ENCODE measurements around the gene KRTAP12-2.

DNA sequence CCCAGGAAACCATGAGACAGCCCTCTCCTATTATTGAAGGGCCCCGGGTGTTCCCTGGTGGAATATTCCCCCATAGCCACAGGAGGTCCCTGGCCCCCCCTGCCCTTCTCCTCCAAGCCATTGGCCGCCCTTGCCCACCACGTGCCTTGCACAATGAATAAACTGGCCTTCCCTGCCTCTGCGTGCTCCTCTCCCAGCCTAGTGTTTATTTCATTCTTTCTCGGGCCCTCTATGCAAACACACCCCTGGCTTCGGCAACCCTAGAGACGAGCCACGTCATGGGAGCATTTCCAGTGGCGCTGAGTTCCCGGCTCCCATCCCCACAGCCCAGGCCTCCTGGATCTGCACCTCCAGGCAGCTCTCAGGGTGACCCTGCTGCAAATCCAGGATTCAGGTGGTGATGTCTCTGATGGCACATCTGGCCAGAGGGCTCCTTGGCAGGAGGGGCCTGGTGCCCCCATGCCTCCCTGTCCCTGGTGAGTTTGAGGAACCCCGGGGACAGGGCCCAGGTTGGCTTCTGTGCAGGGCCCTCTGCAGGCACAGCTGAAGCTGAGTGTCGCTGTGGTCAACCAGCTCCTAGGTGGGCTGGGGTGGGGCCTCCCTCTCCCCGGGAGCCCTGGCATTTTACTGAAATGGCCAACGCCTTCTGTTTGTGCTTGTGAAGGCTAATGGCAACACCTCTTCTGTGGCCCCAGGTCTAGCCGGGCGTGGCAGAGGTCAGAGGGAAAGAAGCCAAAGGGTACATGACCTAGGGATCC is 36.4 kb upstream of the KRTAP12-2 start:
- TF ChIP-seq, protein P1, sequence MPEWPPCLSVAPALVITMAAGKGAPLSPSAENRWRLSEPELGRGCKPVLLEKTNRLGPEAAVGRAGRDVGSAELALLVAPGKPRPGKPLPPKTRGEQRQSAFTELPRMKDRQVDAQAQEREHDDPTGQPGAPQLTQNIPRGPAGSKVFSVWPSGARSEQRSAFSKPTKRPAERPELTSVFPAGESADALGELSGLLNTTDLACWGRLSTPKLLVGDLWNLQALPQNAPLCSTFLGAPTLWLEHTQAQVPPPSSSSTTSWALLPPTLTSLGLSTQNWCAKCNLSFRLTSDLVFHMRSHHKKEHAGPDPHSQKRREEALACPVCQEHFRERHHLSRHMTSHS (tag by site-specific recombination; IDR thresholded peaks at IDR 0.05) = no peak
- TF ChIP-seq, protein P2, sequence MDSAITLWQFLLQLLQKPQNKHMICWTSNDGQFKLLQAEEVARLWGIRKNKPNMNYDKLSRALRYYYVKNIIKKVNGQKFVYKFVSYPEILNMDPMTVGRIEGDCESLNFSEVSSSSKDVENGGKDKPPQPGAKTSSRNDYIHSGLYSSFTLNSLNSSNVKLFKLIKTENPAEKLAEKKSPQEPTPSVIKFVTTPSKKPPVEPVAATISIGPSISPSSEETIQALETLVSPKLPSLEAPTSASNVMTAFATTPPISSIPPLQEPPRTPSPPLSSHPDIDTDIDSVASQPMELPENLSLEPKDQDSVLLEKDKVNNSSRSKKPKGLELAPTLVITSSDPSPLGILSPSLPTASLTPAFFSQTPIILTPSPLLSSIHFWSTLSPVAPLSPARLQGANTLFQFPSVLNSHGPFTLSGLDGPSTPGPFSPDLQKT (IDR thresholded peaks at IDR 0.05; ENCODE audit: borderline replicate concordance, low read depth, low read length) = no peak
- TF ChIP-seq, protein P3, sequence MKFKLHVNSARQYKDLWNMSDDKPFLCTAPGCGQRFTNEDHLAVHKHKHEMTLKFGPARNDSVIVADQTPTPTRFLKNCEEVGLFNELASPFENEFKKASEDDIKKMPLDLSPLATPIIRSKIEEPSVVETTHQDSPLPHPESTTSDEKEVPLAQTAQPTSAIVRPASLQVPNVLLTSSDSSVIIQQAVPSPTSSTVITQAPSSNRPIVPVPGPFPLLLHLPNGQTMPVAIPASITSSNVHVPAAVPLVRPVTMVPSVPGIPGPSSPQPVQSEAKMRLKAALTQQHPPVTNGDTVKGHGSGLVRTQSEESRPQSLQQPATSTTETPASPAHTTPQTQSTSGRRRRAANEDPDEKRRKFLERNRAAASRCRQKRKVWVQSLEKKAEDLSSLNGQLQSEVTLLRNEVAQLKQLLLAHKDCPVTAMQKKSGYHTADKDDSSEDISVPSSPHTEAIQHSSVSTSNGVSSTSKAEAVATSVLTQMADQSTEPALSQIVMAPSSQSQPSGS (tag by site-specific recombination; IDR thresholded peaks at IDR 0.05; ENCODE audit: low read depth) = no peak
- TF ChIP-seq GFI1B (tag by site-specific recombination; IDR thresholded peaks at IDR 0.05) = no peak
- no peak for TF ChIP-seq ZNF24 (tag by site-specific recombination; IDR thresholded peaks at IDR 0.05)
- TF ChIP-seq, protein P4, sequence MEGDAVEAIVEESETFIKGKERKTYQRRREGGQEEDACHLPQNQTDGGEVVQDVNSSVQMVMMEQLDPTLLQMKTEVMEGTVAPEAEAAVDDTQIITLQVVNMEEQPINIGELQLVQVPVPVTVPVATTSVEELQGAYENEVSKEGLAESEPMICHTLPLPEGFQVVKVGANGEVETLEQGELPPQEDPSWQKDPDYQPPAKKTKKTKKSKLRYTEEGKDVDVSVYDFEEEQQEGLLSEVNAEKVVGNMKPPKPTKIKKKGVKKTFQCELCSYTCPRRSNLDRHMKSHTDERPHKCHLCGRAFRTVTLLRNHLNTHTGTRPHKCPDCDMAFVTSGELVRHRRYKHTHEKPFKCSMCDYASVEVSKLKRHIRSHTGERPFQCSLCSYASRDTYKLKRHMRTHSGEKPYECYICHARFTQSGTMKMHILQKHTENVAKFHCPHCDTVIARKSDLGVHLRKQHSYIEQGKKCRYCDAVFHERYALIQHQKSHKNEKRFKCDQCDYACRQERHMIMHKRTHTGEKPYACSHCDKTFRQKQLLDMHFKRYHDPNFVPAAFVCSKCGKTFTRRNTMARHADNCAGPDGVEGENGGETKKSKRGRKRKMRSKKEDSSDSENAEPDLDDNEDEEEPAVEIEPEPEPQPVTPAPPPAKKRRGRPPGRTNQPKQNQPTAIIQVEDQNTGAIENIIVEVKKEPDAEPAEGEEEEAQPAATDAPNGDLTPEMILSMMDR (tag by site-specific recombination; IDR thresholded peaks at IDR 0.05) = no peak
- no peak for TF ChIP-seq EGR2 (tag by site-specific recombination; IDR thresholded peaks at IDR 0.05; ENCODE audit: low read depth)
- TF ChIP-seq, protein P5, sequence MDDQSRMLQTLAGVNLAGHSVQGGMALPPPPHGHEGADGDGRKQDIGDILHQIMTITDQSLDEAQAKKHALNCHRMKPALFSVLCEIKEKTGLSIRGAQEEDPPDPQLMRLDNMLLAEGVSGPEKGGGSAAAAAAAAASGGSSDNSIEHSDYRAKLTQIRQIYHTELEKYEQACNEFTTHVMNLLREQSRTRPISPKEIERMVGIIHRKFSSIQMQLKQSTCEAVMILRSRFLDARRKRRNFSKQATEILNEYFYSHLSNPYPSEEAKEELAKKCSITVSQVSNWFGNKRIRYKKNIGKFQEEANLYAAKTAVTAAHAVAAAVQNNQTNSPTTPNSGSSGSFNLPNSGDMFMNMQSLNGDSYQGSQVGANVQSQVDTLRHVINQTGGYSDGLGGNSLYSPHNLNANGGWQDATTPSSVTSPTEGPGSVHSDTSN (CRISPR knock-in tag; IDR thresholded peaks at IDR 0.05) = no peak
- TF ChIP-seq ZNF76 (tag by site-specific recombination; IDR thresholded peaks at IDR 0.05; ENCODE audit: borderline replicate concordance, low read depth) = no peak
- no peak for TF ChIP-seq ZNF23 (tag by site-specific recombination; IDR thresholded peaks at IDR 0.05; ENCODE audit: borderline replicate concordance)
- no peak for TF ChIP-seq ZNF140 (tag by site-specific recombination; IDR thresholded peaks at IDR 0.05)
- TF ChIP-seq, protein P6, sequence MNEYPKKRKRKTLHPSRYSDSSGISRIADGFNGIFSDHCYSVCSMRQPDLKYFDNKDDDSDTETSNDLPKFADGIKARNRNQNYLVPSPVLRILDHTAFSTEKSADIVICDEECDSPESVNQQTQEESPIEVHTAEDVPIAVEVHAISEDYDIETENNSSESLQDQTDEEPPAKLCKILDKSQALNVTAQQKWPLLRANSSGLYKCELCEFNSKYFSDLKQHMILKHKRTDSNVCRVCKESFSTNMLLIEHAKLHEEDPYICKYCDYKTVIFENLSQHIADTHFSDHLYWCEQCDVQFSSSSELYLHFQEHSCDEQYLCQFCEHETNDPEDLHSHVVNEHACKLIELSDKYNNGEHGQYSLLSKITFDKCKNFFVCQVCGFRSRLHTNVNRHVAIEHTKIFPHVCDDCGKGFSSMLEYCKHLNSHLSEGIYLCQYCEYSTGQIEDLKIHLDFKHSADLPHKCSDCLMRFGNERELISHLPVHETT (tag by site-specific recombination; IDR thresholded peaks at IDR 0.05) = no peak
- TF ChIP-seq, protein P7, sequence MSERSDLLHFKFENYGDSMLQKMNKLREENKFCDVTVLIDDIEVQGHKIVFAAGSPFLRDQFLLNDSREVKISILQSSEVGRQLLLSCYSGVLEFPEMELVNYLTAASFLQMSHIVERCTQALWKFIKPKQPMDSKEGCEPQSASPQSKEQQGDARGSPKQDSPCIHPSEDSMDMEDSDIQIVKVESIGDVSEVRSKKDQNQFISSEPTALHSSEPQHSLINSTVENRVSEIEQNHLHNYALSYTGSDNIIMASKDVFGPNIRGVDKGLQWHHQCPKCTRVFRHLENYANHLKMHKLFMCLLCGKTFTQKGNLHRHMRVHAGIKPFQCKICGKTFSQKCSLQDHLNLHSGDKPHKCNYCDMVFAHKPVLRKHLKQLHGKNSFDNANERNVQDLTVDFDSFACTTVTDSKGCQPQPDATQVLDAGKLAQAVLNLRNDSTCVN (tag by site-specific recombination; optimal IDR thresholded peaks at IDR 0.05) = no peak
- TF ChIP-seq REPIN1 (tag by site-specific recombination; IDR thresholded peaks at IDR 0.05; ENCODE audit: low read depth) = no peak
